Naive thymus-derived CD8-positive, alpha-beta T cell (primary cell): ENCODE data around the gene EEF1A2. TPM values are rescaled to one million over a fixed set of nuclear protein-coding genes. Genes with fewer than 3 reads are reported as not detected.

ENCODE experiments used
- ATAC-seq, 2 donors: fragments of 150-1000 bp; cut with Tn5 transposase in 1 of 2; sonication (Bioruptor Pico), chemical (Tn5 transposase) in 1 of 2; 1 replicate in 1 of 2; 2 replicates in 1 of 2; pipeline ENCODE4 v1.10.0; 2021; ENCODE audit warnings: mild to moderate bottlenecking in 2 of 2, moderate library complexity in 2 of 2
- POLR2A ChIA-PET: fragments of 350-600 bp; sonication (Branson Sonifier 250); formaldehyde crosslinking; loops from one replicate; lab custom pipeline; 2021; ENCODE audit warnings: antibody characterized with exemption; lab: Charles Lee
- DNase-seq, 10 donors: peaks; one replicate each; pipeline versions ENCODE4 v3.0.0 to v3.0.0-alpha.2; 2020 to 2022
- H3K27ac Mint-ChIP-seq, 10 donors: one replicate each; pipeline ENCODE4 v1.8.0; 2020 to 2022; ENCODE audit warnings: mild to moderate bottlenecking in 10 of 10, mixed read lengths in 10 of 10, moderate library complexity in 4 of 10, inconsistent platforms in 1 of 10
- H3K27me3 Mint-ChIP-seq, 5 donors: one replicate each; pipeline ENCODE4 v1.8.0; 2021 to 2022; ENCODE audit warnings: mixed read lengths in 5 of 5
- H3K36me3 Mint-ChIP-seq, 3 donors: one replicate each; pipeline ENCODE4 v1.8.0; 2020 to 2022; ENCODE audit warnings: mixed read lengths in 3 of 3, mild to moderate bottlenecking in 2 of 3, inconsistent platforms in 1 of 3
- H3K4me1 Mint-ChIP-seq, 4 donors: one replicate each; pipeline ENCODE4 v1.8.0; 2021 to 2022; ENCODE audit warnings: mixed read lengths in 4 of 4
- H3K4me3 Mint-ChIP-seq, 10 donors: one replicate each; pipeline ENCODE4 v1.8.0; 2020 to 2022; ENCODE audit warnings: mild to moderate bottlenecking in 10 of 10, mixed read lengths in 10 of 10, moderate library complexity in 6 of 10, inconsistent platforms in 1 of 10
- H3K9me3 Mint-ChIP-seq, 9 donors: one replicate each; pipeline ENCODE4 v1.8.0; 2020 to 2022; ENCODE audit warnings: mixed read lengths in 9 of 9, mild to moderate bottlenecking in 3 of 9, inconsistent platforms in 1 of 9, moderate library complexity in 1 of 9
- polyA plus RNA-seq, 3 donors: library from polyadenylated mRNA; unstranded; fragments of 300-500 nt; fragmentation: Illumina TruSeq; gene quantifications; one replicate each; pipeline ENCODE4 v1.2.3, GENCODE V29; 2021
- total RNA-seq, 8 experiments: library from RNA in 2 of 8; stranded (reverse) in 2 of 8; gene quantifications; one replicate each; pipeline ENCODE4 v1.2.3 and lab custom pipeline; 2021 to 2026

Gene EEF1A2
- total and polyA plus RNA-seq, 5 experiments from 2014 or later = 0.16 to 0.18 TPM; not detected in 3

DNA sequence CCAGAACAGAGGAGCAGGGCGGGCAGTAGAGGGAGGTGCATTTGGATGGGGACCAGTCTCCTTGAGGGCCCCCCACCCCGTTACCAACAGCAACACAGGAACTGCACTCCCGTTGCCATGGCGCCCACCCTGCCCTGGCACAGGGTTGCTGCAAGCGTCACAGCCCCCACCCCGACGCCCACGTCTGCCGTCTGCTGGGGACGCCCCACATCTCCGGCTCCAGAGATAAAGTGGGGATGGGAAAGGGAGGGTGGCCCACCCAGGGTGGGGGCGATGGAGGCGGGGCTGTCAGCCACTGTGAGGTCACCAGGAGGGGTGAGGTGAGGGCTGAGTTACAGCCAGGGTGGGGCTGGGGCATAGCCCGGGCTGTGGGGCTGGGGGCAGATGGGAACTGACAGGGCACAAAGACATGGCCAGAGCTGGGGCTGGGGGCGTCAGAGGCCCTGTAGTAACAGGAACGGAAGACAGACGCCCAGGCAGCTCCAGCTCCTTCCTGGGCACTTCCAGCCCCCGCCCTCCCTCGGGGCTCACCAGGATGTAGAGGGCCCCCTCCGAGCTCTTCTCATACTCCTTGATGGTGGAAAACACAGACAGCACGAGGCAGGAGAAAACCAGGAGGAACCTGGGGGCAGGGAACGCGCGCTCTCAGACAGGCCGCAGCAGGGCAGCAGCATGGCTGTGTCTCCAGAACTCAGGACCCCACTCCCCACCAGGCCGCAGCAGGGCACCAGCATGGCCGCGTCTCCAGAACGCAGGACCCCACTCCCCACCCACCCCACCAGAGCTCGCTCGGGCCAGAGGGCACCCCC lies 52.5 kb downstream of the EEF1A2 start:
- DNase-seq (peak in 1 of 10 donors; percentile 43), ATAC-seq (peak in 1 of 2 donors; percentile 38)
- Mint-ChIP-seq H3K36me3 (no peaks in the 10 kb centered on the region), H3K9me3 (peaks cover 0 to 15% (median 0%) of the 10 kb centered on the region in 9 donors), H3K4me1 (peaks cover 9 to 16% (median 10%) of the 10 kb centered on the region in 4 donors), H3K4me3 (no peak overlapping the region), H3K27ac (no peak overlapping the region), H3K27me3 (peaks cover 3 to 20% (median 6%) of the 10 kb centered on the region in 5 donors)
- POLR2A ChIA-PET = no interaction called here

GRCh38 chr20:63445075-63445734 lies 53.7 kb downstream of the EEF1A2 start:
- POLR2A ChIA-PET = no interaction called here
- Mint-ChIP-seq H3K27ac (peak overlapping the region in 1 of 10 donors; percentile 53), H3K4me3 (no peak overlapping the region), H3K4me1 (peaks cover 13 to 22% (median 18%) of the 10 kb centered on the region in 4 donors), H3K9me3 (peaks cover 0 to 15% (median 0%) of the 10 kb centered on the region in 9 donors), H3K27me3 (peaks cover 3 to 20% (median 6%) of the 10 kb centered on the region in 5 donors), H3K36me3 (no peaks in the 10 kb centered on the region)
- ATAC-seq (no peak), DNase-seq (no peak)

- peaks cover 13 to 22% (median 18%) of the 10 kb centered on the region in 4 donors for H3K4me1 Mint-ChIP-seq
- no peaks in the 10 kb centered on the region for H3K36me3 Mint-ChIP-seq
- H3K9me3 Mint-ChIP-seq = peaks cover 0 to 15% (median 0%) of the 10 kb centered on the region in 9 donors
- ATAC-seq = no peak
- POLR2A ChIA-PET = no interaction called here
- H3K4me3 Mint-ChIP-seq = no peak overlapping the region
- H3K27me3 Mint-ChIP-seq = peaks cover 3 to 20% (median 6%) of the 10 kb centered on the region in 5 donors
- peak overlapping the region in 1 of 10 donors; percentile 53 for H3K27ac Mint-ChIP-seq
- DNase-seq = no peak
Measured at GRCh38 chr20:63444548-63444947, 54.3 kb downstream of the EEF1A2 start.

DNA sequence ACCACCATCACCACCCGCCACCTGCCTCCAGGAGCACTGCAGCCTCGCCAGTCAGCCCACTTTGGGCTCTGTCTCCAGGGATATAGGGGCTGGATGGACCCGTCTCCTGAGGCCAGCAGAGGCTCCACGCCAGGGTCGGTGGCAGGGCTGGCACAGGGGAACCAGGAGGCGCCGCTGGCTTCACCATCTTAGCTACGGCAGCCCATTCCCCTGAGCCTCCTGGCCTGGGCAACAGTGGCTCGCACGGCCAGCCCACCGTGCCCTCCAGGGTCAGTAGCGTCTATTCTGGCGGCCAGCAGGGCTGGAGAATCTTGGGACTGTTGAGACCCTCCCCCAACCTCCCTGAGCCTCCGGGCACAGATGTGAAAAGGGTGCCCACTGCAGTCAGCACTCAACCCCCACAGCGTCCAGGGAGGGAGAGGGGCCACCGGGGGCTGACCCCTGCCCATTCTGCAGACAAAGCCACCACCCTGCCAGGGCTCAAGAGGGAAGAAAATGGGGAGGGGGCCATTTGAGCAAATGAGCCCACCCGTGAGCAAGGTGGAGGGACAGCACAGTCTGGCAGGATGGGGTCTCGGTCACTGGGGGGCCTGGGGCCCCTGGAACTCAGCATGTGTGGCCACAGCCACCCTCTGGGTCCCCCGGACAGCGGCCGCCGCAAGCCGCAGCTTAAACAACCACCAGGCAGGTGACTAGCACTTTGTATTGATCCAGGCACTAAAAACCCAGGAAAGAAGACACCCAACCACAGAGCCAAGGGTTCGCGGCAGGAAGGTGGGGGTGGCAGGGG lies 55.1 kb downstream of the EEF1A2 start:
- H3K27me3 Mint-ChIP-seq = peaks cover 3 to 15% (median 6%) of the 10 kb centered on the region in 5 donors
- H3K4me3 Mint-ChIP-seq = peak overlapping the region in 1 of 10 donors; percentile 60
- H3K4me1 Mint-ChIP-seq = peaks cover 13 to 22% (median 18%) of the 10 kb centered on the region in 4 donors

DNA sequence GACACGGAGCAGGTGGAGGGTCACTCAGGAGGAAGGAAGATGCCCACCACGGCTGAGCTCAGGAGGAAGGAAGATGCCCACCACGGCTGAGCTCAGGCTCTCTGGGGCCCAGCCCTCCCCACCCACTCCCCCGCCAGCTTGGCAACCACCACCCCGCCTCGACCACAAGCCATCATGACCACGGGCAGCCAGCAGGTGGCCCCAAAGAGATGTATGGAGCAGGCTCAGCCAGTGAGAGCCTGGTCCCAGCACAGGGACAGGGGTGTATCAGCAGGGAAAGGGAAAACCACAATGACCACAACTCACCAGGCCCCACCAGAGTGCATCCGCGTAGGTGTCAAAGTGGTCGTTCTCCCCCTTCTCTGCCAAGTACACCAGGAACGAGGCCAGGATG lies 56.8 kb downstream of the EEF1A2 start:
- Mint-ChIP-seq H3K9me3 (peaks cover 0 to 15% (median 0%) of the 10 kb centered on the region in 9 donors), H3K27ac (peak overlapping the region in 5 of 10 donors; percentile 46 to 79 (median 50)), H3K4me1 (peaks cover 13 to 22% (median 16%) of the 10 kb centered on the region in 4 donors), H3K4me3 (peak overlapping the region in 4 of 10 donors; percentile 33 to 79 (median 54)), H3K36me3 (no peaks in the 10 kb centered on the region), H3K27me3 (peaks cover 0 to 4% (median 2%) of the 10 kb centered on the region in 5 donors)
- DNase-seq = peak; percentile 36 to 81 (median 52)
- ATAC-seq = peak; percentile 62 to 71
- POLR2A ChIA-PET = interaction anchor here (1.0 kb wide), 1 partner anchor 79 kb away, joined by 3 read pairs; no protein-coding TSS in a partner anchor

More for the DNA sequence above, 55.1 kb downstream of the EEF1A2 start:
- Mint-ChIP-seq H3K36me3 (no peaks in the 10 kb centered on the region), H3K9me3 (peaks cover 0 to 15% (median 0%) of the 10 kb centered on the region in 9 donors), H3K27ac (no peak overlapping the region)
- POLR2A ChIA-PET = no interaction called here
- ATAC-seq (no peak), DNase-seq (no peak)

GRCh38 chr20:63441136-63442099 lies 57.5 kb downstream of the EEF1A2 start:
- DNase-seq = peak in 9 of 10 donors; percentile 8 to 70 (median 33)
- H3K4me3 Mint-ChIP-seq = peak overlapping the region; percentile 33 to 87 (median 66)
- peak overlapping the region; percentile 22 to 79 (median 66) for H3K27ac Mint-ChIP-seq
- ATAC-seq = peak; percentile 79
- peaks cover 13 to 22% (median 16%) of the 10 kb centered on the region in 4 donors for H3K4me1 Mint-ChIP-seq
- H3K36me3 Mint-ChIP-seq = no peaks in the 10 kb centered on the region
- POLR2A ChIA-PET = interaction anchor here (1.0 kb wide), 1 partner anchor 80 kb away, joined by 3 read pairs; no protein-coding TSS in a partner anchor
- H3K9me3 Mint-ChIP-seq = peaks cover 0 to 15% (median 0%) of the 10 kb centered on the region in 9 donors
- H3K27me3 Mint-ChIP-seq = peaks cover 0 to 3% (median 0%) of the 10 kb centered on the region in 5 donors

DNA sequence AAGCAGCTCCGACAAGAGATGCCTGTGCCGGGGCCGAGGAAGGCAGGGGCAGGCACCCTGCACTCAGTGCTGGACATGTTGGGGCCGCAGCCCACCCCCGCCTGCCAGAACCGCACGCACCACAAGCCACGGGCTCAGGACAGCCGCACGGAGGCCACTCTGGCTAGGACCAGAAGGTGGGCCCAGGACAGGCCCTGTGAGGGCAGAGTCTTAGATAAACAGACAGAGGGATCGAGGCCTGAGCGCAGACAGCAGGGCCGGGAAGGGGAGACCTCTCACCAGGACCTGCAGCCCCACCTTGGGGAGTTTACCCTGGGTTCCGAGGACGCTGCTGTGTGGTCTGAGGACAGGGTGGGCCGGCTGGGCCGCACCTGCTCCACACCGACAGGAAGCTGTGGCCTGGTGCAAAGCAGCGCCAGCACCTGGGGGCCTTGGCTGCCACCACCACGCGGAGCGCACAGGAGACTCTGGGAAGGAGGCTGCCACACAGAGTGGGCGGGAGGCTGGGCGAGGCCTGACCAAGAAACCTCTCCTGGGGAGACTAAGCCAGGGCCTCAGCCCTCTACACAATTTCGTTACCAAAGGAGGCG lies 58.4 kb downstream of the EEF1A2 start:
- peak overlapping the region in 1 of 10 donors; percentile 19 for H3K4me3 Mint-ChIP-seq
- peaks cover 0 to 3% (median 0%) of the 10 kb centered on the region in 5 donors for H3K27me3 Mint-ChIP-seq
- peaks cover 13 to 22% (median 16%) of the 10 kb centered on the region in 4 donors for H3K4me1 Mint-ChIP-seq
- POLR2A ChIA-PET = interaction anchor here (1.6 kb wide), 1 partner anchor 80 kb away, joined by 6 read pairs; the partner anchor contains the start of gene PPDPF
- no peaks in the 10 kb centered on the region for H3K36me3 Mint-ChIP-seq
- H3K9me3 Mint-ChIP-seq = peaks cover 0 to 15% (median 0%) of the 10 kb centered on the region in 9 donors
- H3K27ac Mint-ChIP-seq = peak overlapping the region in 1 of 10 donors; percentile 46
- DNase-seq (no peak), ATAC-seq (no peak)

DNA sequence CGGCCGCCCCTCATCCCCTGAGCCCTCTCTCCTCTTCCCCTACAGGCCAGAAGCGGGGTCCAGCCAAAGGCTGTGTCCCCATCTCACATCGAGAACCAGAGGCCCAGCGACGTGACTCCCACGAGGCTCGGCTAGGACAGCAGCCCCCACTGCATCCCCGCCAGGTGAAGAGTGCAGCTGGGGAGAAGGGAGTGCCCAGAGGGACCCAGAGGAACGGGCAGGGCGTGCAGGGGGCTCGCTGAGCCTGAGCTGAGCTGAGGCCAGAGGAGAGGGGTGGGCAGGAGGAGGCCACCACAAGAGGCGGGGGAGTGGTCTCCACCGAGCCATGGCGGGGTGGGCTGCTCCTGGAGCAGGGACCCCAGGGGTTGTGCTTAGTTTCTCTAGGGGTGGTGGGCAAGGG lies 59.0 kb downstream of the EEF1A2 start:
- DNase-seq (no peak), ATAC-seq (no peak)
- H3K4me1 Mint-ChIP-seq = peaks cover 15 to 26% (median 18%) of the 10 kb centered on the region in 4 donors
- no peaks in the 10 kb centered on the region for H3K36me3 Mint-ChIP-seq
- peaks cover 0 to 3% (median 0%) of the 10 kb centered on the region in 5 donors for H3K27me3 Mint-ChIP-seq
- H3K27ac Mint-ChIP-seq = no peak overlapping the region
- H3K9me3 Mint-ChIP-seq = peaks cover 0 to 15% (median 0%) of the 10 kb centered on the region in 9 donors
- POLR2A ChIA-PET = interaction anchor here (0.5 to 1.6 kb wide), 2 partner anchors 80 to 557 kb away, joined by 3 to 6 read pairs; partner anchors contain the start of gene PPDPF
- no peak overlapping the region for H3K4me3 Mint-ChIP-seq

DNA sequence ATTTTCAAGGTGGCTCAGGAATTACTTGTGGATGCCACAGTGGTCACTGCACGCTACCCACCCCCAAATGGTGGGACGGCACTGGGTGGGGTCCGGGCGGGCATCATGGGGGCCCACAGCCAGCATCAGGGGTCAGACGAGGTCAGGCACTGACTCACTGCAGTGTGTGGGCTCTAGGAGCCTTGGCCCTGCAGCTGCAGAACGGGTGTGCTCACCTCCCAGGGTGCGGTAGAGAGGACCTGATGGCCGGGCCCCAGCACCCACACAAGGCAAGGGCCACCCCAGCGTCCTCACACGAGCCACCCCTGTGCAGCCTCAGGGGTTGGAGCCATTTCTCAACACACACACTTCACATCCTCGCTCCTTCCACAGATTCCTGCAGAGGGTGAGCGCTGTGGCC lies 60.8 kb downstream of the EEF1A2 start:
- DNase-seq (no peak), ATAC-seq (no peak)
- Mint-ChIP-seq H3K4me1 (peaks cover 19 to 34% (median 25%) of the 10 kb centered on the region in 4 donors), H3K36me3 (no peaks in the 10 kb centered on the region), H3K9me3 (peaks cover 0 to 10% (median 0%) of the 10 kb centered on the region in 9 donors), H3K27me3 (peaks cover 0 to 3% (median 0%) of the 10 kb centered on the region in 5 donors), H3K4me3 (no peak overlapping the region), H3K27ac (no peak overlapping the region)
- POLR2A ChIA-PET = no interaction called here
